Left colon (tissue), 2 donors: ENCODE results near the gene KCTD16. TPM values are rescaled to one million over a fixed set of nuclear protein-coding genes. Genes with fewer than 3 reads are reported as not detected.

Experiments
- ATAC-seq: fragments of 200-7000 bp; cut with Tn5 transposase; one replicate; pipeline ENCODE4 v1.9.1; 2020; ENCODE audit warnings: mild to moderate bottlenecking, moderate library complexity
- DNase-seq, 2 donors: peaks; one replicate each; pipeline ENCODE4 v3.0.0-alpha.2; 2020
- intact Hi-C, 2 donors: fragments of 100-400 bp; cut with DNase I in 1 of 2; cut with micrococcal nuclease in 1 of 2; formaldehyde crosslinking; loops; one replicate each; pipeline versions ENCODE4 v1.11.2 to v1.14.0; 2022; cut with DNase I, micrococcal nuclease
- total RNA-seq, 2 donors: library from RNA; stranded (reverse); fragmentation: NEBNext Ultra II Directional; extraction: Animal tissue kit (Norgen Biotek cat#: 25700); gene quantifications; one replicate each; pipeline ENCODE4 v1.2.1, GENCODE V29; 2021
- donor health status: DM: no; HTN: no; CAD: no.
- donor health status: DM: yes; HTN: yes; CAD: no.

Gene KCTD16
- total RNA-seq, 2 donors from 2014 or later, result 0.11 TPM; not detected in 1

DNA sequence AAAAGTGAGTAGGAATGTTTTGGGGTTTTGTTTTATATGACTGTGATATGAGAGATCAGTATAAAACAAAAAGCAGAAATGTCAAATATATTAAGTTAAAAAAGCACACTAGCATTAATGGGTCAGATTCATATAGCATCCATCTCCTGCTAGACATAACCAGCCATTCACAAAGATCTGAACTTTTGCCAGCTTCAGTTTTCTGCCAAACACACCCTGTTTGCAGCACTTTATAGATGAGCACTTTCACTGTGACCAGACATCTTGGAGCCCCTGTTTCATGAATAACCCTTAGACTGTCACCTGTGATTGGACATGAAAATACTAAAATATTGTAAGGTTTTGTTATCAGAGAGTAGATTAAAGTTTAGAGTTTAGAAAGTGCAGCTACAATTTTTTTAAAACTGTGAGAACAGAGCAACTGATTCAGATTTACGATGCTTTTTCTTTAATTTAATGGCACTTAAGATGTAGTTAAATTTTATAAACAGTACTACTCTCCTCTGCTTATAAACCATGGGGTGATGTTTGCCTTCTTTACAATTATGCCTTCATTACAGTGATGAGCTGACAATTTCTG lies 142.6 kb downstream of the KCTD16 start:
- intact Hi-C loops, result no loop called here
- peak in 1 of 2 donors; percentile 18 for DNase-seq
- ATAC-seq, result peak; percentile 58

DNA sequence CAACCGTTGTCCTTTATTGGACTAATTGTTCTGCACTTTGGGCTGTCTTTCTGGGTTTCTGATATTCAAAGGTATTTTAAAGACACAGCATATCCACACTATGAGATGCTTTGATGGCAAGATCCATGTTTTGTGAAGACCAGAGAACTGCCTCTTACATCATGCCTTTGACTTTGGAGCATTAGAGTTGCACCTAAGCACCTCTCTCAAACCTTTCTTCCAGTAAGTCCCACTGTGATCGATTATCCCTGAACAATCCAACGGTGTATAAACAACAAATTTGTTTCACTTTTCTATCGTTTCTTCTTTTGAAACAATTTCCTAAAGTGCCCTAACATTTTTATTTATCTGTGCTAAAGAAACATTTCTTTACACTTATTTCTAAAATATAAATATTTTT lies 144.4 kb downstream of the KCTD16 start:
- intact Hi-C loops, result no loop called here
- DNase-seq (no peak), ATAC-seq (no peak)

DNA sequence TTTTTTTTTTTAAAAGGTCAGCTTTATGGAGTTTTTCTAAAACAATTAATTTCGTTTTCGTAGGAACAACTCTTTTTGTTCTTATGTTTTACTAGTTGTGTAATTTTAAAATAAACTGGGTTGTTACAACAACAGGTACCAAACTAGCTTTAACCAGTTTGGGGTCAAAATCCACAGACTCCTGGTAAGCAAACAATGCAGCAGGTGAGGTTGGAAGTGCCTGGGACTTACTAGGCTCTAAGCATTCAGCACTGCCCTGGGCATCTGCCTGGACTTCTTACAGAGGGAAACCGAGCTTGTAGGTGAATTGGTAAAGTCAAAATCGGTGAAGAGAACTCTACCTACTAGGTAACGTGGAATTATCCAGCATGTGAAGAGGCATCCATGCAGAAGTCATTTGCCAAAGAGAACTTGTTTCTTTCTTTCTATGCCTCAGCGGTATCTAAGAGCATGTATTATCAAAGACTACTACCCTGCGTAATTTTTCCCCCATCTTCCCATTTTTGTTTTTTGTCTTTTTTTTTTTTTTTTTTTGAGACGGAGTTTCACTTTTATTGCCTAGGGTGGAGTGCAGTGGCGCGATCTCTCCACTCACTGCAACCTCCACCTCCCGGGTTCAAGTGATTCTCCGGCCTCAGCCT lies 145.4 kb downstream of the KCTD16 start:
- intact Hi-C loops, result no loop called here
- peak; percentile 98 for ATAC-seq
- DNase-seq, result peak; percentile 50 to 68

DNA sequence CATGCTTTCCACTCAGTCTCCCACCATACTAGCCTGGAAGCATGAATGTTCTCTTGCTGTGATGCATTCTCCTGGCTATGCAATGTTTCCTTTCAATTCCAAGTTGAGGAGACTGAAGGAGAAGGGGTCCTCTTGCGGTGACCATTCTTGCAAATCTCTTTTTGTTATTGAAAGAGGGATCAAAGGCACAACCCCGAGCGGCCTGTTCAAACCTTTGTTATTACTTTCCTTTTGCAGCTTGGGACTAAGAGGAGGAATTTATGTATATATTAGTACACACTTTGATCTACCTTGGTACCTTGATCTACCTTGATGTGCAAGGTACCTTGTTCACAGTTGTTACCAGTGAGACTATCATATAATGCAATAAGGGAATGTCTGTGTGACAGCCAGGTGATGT lies 147.3 kb downstream of the KCTD16 start:
- intact Hi-C loops, result no loop called here
- ATAC-seq (no peak), DNase-seq (no peak)

DNA sequence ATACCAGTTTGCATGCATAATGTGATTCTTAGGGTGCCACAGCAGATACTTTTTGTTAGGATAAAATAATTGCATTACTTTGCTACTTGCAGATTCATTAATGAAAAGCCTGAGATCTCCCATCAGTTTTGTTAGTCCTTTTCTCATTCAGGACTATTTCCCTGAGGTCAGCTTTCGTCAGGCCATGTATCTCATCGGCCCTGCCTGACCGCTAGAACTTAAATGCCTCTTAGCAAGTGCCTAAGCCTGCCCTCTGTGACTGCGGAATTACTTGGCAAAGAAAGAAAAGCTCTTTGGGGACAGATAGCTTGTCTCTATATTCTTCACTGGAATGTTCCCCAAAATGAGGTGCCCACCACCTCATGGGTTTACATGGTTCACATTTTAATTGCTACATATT lies 147.8 kb downstream of the KCTD16 start:
- intact Hi-C loops, result no loop called here
- no peak for ATAC-seq
- DNase-seq, result no peak

DNA sequence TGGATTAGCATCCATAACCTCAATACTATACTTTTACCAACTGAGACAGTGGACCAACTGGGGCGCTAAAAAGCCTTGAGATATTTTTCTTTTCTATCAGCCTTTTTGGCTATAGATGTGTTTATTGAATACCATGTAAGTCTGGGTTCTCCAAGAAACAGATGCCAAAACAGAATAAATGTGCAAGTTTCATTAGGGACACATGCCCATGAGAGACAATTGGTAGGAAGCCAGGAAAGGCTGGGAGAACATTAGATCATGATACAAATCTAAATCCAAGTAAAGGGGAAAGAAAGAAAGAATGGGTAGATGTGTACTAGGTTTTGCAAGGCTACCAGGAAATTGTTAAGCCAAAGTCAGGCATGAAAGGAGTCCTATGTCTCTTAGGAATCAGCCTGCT lies 152.5 kb downstream of the KCTD16 start:
- no peak for ATAC-seq
- DNase-seq, result no peak
- intact Hi-C loops, result no loop called here

DNA sequence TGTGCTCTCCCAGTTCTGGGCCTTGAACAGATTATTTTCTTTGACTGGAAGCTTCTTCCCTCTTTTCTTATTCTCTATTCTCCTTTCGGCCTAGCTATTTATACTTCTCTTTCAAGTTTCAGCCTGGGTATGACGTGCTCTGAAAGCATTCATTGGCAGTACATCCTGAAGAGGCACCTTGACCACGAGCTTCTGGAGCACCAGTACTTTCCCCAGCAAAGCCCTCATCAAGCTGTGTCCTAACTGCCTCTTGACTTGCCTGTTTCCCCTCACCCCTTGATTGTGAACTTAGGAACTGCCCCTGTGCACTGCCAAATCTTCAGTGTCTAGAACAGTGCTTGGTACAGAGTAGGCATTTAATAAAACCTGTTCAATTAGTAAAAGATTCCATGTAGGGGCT lies 154.9 kb downstream of the KCTD16 start:
- DNase-seq (no peak), ATAC-seq (no peak)
- intact Hi-C loops, result no loop called here

DNA sequence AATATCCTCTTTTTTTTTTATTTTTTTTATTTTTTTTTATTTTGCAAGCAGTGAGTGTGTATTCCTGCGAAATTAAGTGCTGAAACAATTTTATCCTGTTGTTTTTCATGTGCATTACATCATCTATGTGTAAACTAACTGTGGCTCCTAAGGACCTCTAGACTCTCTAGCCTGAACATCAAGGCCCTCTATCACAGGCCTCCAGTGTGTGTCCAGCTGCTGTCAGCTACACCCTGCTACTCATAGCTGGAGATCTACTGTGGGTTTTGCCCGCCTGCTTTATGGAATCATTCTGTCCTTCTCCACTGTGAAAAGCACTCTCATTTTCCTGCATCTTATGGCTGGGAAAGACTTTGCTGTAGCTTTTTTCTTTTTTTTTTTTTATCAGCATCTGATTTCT lies 157.8 kb downstream of the KCTD16 start:
- no peak for DNase-seq
- intact Hi-C loops, result no loop called here
- ATAC-seq, result peak; percentile 34

DNA sequence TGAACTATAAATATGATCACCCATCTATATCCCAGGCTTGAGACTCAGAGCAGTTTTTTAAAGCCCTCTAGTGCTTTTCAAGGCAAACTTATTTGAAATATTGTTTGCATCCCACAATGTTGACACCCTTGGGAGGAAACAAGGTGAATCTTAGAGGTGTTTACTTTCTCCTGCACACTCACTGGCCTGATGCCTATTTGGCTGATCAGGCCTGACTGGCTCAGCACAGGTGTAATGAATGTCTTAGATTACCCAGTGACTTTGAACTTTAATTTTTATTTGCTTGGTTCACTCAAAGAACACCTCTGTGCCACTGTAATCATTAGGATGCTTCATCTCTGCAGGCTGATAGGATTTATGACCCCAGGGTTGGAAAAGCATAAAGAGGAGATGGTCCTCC lies 158.3 kb downstream of the KCTD16 start:
- ATAC-seq (peak; percentile 74), DNase-seq (no peak)
- intact Hi-C loops, result no loop called here

DNA sequence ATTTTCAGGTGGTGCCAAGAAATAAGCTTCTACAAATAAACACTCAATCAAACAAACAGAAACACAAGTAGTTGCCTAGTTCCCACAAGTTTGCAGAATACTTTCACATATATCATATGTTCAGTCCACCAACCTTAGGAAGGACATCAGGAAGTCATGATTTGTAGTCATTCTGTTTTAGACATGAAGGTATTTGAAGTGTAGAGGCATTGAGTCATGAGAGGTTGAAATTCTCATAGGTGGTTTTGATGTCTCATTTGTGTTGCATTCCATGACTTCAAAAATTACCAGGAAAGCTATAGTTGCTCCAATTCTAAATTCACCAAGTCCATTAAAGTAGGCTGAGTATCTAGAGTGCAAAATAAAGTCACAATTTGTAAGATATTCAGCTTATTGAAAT lies 159.0 kb downstream of the KCTD16 start:
- intact Hi-C loops, result no loop called here
- DNase-seq (no peak), ATAC-seq (no peak)

DNA sequence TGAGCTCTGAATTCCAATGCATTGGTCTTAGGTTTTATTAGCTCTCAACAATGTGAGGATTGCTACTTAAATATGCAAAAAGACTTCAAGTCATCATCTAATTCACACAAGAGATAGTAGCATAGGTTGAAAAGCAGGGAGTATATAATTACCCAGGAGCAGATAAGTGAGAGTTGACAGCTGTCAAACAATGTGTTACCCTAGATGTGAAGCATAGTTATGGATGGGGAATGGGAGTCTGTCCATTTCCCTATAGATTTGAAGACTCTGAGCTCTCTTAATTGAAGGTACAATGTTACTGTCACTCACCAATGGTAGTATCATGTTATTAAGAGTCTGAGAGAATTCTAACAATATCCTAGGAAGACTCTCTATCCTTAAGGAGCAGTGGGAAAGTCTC lies 160.7 kb downstream of the KCTD16 start:
- intact Hi-C loops, result no loop called here
- ATAC-seq (no peak), DNase-seq (no peak)

DNA sequence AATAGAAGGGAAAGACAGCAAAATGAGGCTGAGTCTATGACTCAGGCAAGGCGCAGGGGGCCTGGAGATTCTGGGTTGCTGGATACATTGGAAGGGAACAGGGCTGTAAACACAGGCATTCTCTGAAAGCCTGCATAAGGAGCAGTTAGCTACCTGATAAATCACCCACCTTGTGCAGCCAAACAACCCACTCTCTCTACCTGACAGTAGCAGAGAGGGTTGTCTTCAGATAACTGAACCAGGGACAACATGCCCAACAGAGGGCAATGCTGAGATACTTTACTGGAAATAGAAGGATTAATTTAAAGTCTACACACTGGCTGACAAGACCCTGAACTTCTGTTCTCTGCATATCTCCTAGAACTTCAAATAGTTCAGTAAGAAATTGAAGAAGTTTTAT lies 161.6 kb downstream of the KCTD16 start:
- ATAC-seq (no peak), DNase-seq (no peak)
- intact Hi-C loops, result no loop called here

DNA sequence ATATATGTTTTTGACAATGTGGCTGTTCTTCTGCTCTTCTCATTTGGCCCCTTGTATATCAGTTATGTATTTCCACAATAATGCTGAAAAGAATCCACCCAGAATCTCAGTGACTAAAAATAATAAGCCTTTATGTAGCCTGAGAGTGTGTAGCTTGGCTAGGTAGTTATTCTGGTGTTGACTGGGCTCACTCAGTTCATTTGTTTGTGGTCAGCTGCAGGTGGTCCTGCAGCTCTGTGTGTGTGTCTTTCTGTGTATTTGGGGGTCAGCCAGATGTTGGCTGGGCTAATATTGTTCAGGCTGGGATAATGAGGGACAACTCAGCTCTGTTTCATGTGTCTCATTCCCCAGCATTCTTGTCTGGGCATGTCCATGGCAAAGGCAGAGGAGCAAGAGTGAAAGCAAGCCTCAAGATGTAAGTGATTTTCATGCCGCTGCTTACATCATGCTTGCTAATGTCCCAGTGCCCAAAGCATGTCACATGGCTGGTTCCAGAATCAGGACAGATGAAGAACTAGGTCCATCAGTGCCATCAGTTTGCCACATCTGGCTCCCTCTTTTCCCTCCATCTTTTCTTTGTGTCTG lies 162.8 kb downstream of the KCTD16 start:
- intact Hi-C loops, result no loop called here
- ATAC-seq (no peak), DNase-seq (no peak)

DNA sequence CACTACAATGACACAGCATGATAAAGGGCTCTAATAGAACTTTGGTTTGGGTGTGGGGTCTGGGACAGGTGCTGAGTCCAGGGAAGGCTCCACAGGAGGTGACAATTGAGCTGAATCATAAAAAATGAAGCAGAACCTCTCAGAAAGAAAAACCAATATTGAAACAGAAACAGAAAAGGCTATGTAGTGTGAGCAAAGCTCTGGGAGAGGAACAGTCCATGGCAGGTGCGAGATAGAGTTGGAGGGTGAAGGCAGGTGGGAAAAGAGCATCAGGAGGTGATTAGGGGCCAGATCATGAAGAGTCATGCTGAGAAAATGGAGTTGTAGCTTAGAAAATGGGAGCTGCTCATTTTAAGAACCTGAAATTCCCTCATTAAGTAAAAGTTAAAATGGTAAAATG lies 164.9 kb downstream of the KCTD16 start:
- DNase-seq (no peak), ATAC-seq (no peak)
- intact Hi-C loops, result no loop called here

DNA sequence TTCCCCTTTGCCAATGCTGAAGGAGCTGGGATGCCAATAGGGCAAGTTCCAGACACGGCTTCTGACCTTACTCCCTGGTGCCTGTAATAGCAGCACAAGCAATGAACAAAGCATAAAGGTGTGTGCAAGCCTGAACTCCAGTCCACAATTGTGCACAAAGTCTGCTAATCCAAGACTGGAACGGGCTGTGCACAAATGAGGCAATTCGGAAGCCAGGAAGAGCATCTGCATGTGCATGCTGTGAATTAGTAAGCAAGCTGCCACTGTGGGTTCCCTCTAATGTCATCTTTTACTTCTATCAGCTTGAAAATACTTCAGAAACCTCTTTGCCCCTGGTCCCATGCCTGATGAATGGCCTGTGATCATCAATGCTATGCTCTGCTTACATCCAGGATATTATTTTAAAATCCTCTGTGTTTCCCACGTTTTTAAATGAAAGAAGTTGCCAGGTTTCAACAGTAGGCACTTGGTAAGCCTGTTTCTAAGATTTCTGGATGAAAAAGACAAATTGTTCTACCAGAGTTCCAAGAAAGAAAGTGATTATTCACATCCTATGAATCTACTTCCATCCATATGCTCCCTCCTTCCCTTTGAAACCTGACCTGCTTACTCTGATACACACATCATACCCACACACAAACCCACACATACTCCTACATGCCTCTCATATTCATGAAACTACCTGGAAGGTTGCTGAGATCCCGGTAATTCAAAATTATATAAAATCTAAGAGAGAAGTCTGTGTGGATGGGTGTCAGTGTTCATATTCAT lies 165.7 kb downstream of the KCTD16 start:
- intact Hi-C loops, result no loop called here
- DNase-seq (no peak), ATAC-seq (no peak)

DNA sequence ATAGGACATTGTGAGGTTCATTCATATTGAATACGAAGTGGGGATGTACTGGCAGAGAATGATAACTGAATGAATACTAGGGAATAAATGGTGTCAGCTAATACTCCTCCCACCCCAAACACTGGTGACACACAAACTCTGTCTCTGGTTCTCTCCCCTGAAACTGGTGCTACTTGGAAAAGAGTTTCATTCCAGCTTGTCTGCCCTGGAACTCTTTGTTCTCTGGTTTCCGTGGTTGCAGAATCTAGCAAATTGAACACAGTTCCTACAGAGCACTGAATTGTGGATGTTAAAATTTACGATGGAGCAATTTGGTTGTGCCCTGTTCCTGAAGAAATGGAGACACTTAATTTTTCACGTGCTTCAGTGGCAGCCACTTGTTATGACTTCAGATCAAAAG lies 181.7 kb downstream of the KCTD16 start:
- ATAC-seq (no peak), DNase-seq (no peak)
- intact Hi-C loops, result no loop called here

DNA sequence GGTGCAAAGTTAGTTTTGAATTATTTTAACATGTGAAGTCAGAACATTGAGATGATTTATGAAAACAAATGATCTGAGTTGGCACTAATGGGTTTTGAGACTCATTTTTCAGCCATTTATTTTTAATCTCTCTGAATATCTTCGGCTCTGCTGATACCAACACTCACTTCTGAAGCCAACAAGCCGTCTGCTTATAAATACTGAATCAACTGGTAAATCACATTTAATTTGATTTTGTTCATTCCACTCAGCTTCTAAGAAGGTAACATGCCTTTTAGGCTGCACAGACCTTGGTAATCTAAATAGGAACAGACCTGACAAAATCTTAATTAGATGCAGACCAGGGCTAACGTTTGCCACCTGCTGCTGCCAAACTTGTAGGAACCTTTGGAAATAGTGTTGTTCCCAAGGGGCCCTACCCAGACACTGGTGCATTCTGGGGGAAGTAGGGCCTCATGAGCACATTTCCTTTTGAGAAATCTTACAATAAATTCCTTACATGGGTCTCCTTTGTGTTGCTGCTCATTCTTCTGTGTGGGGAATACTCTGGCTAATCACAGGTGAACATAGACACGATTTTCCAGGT lies 182.2 kb downstream of the KCTD16 start:
- intact Hi-C loops, result no loop called here
- ATAC-seq (no peak), DNase-seq (no peak)

DNA sequence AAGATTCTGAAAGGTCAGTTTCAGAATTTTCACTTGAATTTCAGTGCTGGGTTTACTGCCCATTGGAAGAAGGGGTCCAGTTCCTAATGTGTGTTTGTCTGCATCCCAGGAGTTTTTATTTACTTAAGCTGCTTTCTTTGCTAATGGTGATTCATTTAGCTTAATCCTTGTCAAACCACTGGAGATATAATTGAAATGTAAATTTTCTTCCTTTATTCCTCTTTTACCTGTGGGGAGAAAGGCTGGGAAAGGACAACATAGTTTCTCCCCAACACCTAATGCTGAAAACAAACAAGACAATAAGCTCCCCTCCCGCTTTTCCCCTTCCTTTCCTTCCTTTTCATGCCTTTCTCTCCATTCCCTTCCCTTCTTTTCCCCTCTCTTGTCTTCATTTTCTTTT lies 185.8 kb downstream of the KCTD16 start:
- intact Hi-C loops, result no loop called here
- no peak for DNase-seq
- no peak for ATAC-seq

DNA sequence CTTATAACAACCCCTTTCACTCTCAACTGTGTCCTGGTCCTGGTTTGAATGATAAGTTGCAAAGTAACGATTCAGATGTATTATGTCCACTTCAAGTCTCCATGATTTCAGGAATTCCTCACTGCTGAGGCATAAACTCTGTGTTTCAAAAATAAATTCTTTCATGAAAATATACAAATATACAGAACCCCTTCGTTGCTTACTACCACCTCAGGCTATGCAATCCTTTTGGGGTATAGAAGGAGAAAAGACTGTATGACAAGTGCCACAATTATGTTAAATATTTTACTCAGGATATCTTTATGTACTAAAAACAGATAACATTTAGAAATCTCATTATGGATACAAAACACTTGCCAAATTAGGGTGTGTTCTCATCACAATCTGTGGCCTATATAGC lies 190.7 kb downstream of the KCTD16 start:
- DNase-seq (no peak), ATAC-seq (no peak)
- intact Hi-C loops, result no loop called here

DNA sequence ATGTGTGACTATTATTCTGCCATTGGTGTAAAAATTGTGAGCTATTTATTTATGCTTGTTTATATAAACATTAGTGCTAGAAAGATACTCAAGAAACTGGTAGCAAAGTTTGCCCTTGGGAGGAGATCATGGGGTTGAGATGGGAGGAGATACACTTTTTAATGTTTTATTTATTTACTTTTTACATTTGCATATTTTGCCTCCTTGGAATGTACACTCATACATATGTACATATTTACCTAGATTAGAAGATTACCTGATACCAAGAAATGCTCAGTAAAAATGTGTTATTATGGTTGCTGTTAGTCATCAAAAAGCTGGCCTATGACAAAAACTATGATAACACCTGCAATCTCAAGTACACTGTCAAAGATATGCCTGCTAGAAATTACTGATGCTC lies 195.2 kb downstream of the KCTD16 start:
- ATAC-seq (no peak), DNase-seq (no peak)
- intact Hi-C loops, result no loop called here
